CD4-positive, alpha-beta T cell treated with Interleukin-2 at 100 ng/mL for 4 hours (primary cell): ENCODE measurements around the gene C16orf95.
"Not testable (repeated sequence)": the region's sequence is repeated elsewhere in the genome, so short reads cannot be mapped to it uniquely, and the experiment has no call there.

Experiments used
- DNase-seq: peaks from one replicate; pipeline ENCODE4 v3.0.0-alpha.2; 2020; ENCODE audit warnings: low spot score

The C16orf95 gene

GRCh38 chr16:87286839-87287626 lies 30.2 kb downstream of the C16orf95 start:
- no peak for DNase-seq

GRCh38 chr16:87284183-87284582 lies 33.0 kb downstream of the C16orf95 start:
- DNase-seq: no peak

GRCh38 chr16:87279094-87279658 lies 38.0 kb downstream of the C16orf95 start:
- no peak for DNase-seq

GRCh38 chr16:87278191-87279093 lies 38.8 kb downstream of the C16orf95 start:
- DNase-seq: peak; percentile 9

GRCh38 chr16:87276924-87277323 lies 40.3 kb downstream of the C16orf95 start:
- no peak for DNase-seq

- no peak for DNase-seq
These were observed 41.0 kb downstream of the C16orf95 start for GRCh38 chr16:87276091-87276701.

GRCh38 chr16:87274794-87275193 lies 42.4 kb downstream of the C16orf95 start:
- no peak for DNase-seq

GRCh38 chr16:87273471-87274030 lies 43.6 kb downstream of the C16orf95 start:
- no peak for DNase-seq

- DNase-seq: no peak
These were observed 45.9 kb downstream of the C16orf95 start for GRCh38 chr16:87271256-87271655.

- DNase-seq: no peak
These were observed 49.6 kb downstream of the C16orf95 start for GRCh38 chr16:87267566-87267965.

- no peak for DNase-seq
These were observed 50.3 kb downstream of the C16orf95 start for GRCh38 chr16:87266846-87267245.

GRCh38 chr16:87265261-87265660 lies 51.9 kb downstream of the C16orf95 start:
- DNase-seq: no peak

- no peak for DNase-seq
These were observed 52.6 kb downstream of the C16orf95 start for GRCh38 chr16:87264634-87265033.

- DNase-seq: no peak
These were observed 53.7 kb downstream of the C16orf95 start for GRCh38 chr16:87263418-87264052.

- no peak for DNase-seq
These were observed 57.8 kb downstream of the C16orf95 start for GRCh38 chr16:87259431-87259830.

GRCh38 chr16:87258653-87259052 lies 58.5 kb downstream of the C16orf95 start:
- DNase-seq: not testable (repeated sequence)

- no peak for DNase-seq
These were observed 61.3 kb downstream of the C16orf95 start for GRCh38 chr16:87255866-87256265.

- DNase-seq: no peak
These were observed 62.5 kb downstream of the C16orf95 start for GRCh38 chr16:87254734-87255133.

- no peak for DNase-seq
These were observed 62.9 kb downstream of the C16orf95 start for GRCh38 chr16:87254296-87254695.

GRCh38 chr16:87253536-87253935 lies 63.7 kb downstream of the C16orf95 start:
- no peak for DNase-seq
